Neural progenitor cell (in vitro differentiated cells): Measurements from ENCODE around the gene STRN.

ENCODE experiments used
- EZH2 ChIP-seq: fragments of 200-600 bp; sonication (generic); IDR thresholded peaks from 2 replicates; pipeline ENCODE4 v1.6.1; 2017; ENCODE audit warnings: antibody characterized with exemption, mild to moderate bottlenecking, moderate library complexity
- EZH2phosphoT487 ChIP-seq: fragments of 200-600 bp; sonication (generic); IDR thresholded peaks from 2 replicates; pipeline ENCODE4 v1.6.1; 2017; ENCODE audit warnings: antibody characterized with exemption
- TF ChIP-seq, protein P1 (sequence below): fragments of 200-600 bp; sonication (generic); IDR thresholded peaks from 2 replicates; pipeline ENCODE4 v1.5.1; 2017; ENCODE audit warnings: antibody characterized with exemption, mild to moderate bottlenecking

DNA sequence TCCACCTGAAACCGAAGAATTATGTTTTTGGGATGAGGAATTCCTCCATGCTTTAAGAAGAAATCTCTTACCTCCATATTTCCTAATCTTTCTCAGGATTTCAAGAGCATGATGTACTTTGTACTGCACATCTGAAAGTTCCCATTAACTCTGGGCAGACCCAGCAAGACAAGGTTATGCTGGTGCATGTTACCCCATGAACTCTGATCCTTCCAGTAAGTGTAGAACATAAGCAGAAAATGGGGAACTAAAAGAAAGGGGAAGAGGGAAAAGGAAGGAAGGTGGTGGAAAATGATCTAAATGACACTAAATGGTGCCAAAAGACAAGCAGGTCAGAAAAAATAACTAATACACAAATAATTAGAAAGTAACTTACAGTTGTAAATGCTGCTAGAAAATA, 50.7 kb downstream of the STRN start:
- TF ChIP-seq, protein P1, sequence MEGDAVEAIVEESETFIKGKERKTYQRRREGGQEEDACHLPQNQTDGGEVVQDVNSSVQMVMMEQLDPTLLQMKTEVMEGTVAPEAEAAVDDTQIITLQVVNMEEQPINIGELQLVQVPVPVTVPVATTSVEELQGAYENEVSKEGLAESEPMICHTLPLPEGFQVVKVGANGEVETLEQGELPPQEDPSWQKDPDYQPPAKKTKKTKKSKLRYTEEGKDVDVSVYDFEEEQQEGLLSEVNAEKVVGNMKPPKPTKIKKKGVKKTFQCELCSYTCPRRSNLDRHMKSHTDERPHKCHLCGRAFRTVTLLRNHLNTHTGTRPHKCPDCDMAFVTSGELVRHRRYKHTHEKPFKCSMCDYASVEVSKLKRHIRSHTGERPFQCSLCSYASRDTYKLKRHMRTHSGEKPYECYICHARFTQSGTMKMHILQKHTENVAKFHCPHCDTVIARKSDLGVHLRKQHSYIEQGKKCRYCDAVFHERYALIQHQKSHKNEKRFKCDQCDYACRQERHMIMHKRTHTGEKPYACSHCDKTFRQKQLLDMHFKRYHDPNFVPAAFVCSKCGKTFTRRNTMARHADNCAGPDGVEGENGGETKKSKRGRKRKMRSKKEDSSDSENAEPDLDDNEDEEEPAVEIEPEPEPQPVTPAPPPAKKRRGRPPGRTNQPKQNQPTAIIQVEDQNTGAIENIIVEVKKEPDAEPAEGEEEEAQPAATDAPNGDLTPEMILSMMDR = no peak
- TF ChIP-seq EZH2phosphoT487 (no peak), EZH2 (no peak)
